ENCODE measurements around the gene RNF4.
"Not testable (repeated sequence)": the region's sequence is repeated elsewhere in the genome, so short reads cannot be mapped to it uniquely, and the experiment has no call there.

RNF4 gene

DNA sequence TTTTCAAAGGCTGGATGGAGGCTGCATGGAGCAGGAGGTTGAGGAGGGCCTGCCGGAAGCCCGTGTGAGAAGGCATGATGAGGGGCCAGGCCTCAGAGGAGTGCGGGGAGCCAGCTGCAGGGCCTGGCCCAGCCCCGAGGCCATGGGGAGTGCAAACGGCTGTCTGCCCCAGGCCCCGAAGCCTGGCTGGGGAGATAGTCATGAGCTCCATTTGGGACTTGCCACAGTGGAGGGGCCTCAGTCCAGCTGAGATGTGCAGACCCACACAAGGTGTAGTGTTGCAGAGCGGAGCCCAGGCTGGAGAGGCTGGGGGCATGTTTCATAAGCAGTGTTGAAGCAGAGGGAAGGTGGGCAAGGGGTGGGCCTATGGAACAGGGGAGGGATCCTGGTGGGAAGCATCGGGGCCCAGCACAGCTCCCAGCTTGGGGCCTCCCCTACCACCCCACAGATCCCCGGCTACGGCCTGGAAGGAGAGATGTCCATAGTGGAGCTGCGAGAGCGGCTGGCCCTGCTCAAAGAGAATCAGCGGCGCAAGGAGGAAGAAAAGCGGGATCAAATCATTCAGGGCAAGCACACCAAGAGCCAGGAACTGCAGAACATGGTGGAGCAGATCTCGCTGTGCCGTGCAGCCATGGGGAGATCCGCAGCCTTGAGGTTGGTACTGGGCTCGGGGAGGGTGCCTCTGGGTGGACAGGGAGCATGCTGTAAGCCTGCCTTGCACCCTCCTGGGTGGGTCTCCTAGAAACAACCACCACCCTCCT lies 9.1 kb upstream of the RNF4 start:
- DNase-seq = no peak

DNA sequence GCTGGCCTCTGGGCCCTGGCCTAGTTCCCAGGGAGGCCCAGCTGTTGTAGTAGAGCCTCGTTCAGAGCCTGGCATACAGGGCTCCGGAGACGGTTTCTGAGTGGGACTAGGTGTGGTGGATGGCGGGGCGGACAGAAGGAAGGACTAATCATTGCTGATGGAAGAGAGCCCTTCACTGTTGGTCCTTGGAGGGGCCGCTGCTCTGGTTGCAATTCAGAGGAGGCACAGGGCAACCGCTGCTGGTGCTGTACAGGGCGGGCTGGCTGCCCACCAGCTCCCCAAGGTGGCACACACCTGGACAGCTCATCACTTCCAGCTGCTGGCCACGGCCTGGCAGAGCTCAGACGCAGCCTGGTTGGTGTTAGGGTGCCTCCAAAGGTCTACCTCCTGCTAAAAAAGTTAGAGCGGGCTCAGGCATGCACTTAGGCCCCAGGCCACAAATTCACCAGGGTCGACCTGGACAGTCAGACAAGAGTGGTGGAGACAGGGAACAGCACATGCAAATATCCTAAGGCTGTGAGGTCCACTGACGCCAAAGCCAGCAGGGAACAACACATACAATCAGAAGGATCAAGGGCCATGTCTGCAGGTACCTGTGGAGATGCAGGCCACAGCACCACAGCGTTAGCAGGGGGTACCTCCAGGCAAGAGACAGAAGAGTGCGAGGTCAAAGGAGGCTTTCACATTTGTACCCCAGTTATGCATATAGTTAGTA lies 7.5 kb upstream of the RNF4 start:
- DNase-seq = no peak

DNA sequence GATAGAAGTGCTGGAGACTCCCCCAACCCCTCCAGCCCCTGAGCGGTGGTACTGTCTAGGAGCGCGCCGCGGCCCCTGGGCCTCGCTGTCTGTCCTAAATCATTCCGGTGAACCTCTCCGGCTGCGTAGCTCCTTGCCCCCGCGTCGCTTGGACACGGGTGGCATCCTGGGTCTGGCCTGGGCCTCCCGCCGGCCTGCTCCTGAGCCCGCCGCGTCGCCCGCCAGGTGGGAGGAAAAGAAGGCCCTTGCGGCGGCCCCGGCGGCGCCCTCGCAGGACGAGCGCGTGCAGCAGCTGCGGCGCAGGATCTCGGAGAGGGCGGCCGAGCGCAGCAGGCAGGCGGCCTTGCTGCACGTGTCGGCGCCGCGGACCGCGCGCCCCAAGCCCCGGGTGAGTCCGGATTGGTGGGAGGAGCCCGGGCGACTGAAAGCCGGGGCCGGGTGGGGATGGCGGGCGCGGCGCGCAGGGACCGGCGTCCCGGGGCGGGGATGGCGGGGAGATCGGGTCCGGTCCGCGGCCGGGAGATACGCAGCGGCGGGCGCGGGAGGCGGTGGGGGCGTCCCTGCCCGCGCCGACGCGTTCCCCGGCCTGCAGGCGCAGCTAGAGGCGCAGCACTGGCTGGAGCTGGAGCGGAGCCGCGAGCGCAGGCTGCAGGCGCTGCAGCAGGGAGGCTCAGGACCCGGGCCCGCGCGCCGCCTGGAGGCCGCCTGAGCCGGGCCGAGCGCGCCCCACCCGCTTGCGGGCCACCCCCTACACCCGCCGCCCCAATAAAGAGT lies 6.5 kb upstream of the RNF4 start:
- peak; percentile 83 for DNase-seq

DNA sequence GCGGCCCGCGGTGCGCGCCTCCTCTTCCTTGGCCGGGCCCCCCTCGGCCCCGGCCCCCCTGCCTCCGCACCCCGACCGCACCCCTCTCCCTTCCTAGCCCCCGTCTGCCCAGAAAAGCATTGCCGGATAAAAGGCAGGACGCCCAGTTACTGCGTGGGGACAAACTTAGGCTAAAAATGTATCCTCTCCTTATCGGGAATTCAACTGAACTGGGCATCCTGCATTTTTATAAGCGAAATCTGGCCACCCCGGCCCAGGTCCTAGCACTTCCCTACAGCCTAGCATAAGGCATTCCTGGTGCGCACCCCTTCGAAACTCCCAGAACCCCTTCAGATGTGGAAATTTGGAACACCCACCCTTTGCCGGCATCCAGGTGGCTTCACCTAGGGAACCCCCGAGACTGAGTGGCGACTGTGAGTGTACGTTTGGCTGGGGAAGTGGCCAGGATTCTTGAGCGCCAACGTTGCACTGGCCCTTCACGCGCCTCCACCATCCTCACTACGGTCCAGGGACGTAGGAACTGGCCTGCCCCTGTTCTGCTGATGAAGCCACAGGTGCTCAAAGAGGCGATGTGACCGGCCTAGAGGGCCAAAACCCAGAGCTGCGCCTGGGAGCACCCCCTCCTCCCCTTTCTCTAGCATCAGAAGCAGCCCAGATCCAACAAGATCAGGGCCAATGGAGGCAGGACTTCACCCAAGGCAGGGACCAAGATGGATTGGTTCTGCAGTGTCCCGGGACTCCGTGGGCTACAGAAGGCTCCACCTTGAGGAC lies 5.7 kb upstream of the RNF4 start:
- DNase-seq = no peak

DNA sequence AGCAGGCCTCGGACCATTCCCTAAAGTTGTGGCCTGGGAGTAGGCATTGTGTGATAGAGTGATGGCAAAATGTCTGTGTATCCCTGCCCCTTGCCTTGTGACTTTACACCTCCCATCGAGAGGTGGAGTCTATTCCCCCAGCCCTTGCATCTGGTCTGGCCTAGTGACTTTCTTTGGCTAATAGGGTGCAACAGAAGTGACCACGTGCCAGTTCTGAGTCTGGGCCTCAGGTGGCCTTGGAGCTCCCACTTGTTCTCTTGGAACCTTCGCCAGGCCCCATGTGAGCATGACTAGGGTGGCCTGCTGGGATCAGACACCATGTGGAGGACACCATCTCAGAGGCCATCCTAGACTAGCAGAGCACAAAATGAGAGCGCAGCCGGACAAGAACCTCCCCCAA lies 3.9 kb upstream of the RNF4 start:
- no peak for DNase-seq

DNA sequence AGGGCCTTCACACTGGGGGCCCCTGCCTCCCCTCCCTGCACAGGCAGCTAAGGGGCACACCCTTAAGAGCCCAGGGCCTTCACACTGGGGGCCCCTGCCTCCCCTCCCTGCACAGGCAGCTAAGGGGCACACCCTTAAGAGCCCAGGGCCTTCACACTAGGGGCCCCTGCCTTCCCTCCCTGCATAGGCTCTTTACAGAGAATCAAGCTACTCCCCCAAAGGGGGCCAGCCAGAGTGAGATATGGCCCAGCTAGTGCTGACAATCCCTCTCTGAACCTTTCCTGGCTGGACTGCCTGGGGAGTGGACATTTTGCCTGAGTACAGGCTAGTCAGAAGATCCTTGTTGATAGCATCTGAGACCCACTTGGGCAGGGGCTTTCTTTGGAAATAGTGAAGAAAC lies 3.4 kb upstream of the RNF4 start:
- not testable (repeated sequence) for DNase-seq

DNA sequence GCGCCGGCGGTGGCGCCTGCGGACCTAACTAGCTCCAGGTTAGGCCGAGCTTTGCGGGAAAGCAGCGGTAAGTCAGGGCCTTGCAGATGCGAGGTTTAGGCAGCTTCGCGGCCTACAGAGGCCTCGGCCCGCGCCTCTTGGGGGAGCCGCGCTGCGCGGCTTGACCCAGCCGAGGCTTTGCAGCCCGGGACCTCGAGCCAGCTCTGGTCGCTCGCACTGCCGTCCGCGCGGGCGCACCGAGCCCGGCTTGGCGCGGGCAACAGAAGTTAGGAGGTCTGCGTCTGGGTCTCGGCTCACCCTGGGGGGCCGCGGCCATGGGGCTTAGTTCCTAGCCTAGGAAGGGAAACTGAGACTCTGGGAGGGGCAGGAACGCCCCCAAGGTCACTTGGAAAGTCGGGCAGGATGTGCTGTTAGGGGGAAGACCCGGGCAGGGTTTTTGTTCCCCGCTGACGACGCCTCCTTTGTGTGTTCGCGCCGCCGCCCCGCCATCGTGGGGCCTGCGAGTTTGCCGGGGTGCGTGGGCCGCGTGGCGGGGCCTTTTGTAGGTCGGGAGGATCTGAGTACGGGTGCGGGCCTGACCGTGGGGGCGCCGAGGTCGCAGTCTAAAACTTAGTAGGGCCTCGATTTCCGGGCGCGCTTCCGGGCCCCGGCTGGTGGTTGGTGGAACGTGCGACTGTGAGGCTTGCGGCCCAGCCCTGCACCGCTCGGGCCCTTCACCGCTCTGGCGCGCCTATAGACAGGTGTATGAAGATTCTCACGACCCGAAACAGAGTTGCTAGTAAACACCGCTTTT lies 482 bp downstream of the RNF4 start:
- peak; percentile 51 for DNase-seq

DNA sequence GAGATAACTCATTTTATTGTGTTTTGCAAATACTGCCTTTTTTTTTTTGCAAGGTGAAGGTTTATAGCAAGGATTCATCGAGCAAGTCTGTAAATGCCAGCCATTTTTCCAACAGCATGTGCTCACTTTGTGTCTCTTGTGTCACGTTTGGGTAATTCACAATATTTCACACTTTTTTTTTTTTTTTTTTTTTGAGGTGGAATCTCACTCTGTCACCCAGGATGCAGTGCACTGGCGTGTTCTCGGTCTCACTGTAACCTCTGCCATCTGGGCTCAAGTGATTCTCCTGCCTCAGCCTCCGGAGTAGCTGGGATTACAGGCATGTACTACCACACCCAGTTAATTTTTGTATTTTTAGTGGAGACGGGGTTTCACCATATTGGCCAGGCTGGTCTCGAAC lies 1.9 kb downstream of the RNF4 start:
- no peak for DNase-seq

DNA sequence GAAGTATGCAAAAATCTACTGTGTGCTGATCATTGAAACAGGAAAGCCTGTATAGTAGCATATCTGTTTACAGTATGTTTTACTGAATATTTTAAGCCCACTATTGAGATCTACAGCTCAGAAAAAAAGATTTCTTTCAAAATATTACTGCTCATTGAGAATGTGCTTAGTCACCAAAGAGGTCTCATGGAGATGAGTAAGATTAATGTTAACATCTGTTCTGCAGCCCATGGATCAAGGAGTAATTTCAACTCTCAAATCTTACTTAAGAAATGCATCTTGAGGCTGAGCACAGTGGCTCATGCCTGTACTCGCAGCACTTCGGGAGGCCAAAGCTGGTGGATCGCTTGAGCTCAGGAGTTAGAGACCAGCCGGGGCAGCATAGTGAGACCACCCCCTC lies 3.3 kb downstream of the RNF4 start:
- DNase-seq = no peak

DNA sequence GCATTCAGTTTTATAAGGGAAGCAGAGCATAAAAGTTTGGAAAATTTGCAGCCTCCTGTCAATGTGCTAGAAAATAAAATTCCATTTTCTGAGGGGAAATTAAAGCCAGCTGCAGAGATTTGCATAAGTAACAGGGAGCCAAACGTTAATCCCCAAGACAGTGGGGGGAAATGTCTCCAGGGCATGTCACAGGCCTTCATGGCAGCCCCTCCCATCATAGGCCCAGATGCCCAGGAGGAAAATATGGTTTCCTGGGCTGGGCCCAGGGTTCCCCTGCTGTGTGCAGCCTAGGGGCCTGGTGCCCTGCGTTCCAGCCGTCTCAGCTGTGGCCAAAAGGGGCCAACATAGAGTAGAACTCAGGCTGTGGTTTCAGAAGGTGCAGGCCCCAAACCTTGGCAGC lies 9.3 kb downstream of the RNF4 start:
- no peak for DNase-seq

DNA sequence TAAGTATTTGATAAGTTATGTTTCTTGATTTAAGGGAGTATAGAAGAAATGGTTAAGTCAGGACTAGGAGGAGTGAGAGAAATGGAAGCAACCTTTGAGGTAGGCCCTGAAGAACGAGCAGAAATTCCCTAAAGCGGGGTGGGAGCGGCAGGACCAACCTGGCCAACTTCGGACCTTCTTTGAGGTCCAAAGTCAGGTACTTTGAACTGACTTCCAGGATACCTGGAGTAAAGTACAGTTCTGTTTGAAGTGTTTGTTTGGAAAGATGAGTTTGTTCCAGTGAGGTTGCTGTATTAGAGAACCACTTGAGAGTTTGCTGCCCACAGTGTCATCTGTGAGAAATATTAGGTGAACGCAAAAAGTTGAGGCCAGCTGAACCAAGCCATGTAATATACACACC lies 11.7 kb downstream of the RNF4 start:
- DNase-seq = no peak

DNA sequence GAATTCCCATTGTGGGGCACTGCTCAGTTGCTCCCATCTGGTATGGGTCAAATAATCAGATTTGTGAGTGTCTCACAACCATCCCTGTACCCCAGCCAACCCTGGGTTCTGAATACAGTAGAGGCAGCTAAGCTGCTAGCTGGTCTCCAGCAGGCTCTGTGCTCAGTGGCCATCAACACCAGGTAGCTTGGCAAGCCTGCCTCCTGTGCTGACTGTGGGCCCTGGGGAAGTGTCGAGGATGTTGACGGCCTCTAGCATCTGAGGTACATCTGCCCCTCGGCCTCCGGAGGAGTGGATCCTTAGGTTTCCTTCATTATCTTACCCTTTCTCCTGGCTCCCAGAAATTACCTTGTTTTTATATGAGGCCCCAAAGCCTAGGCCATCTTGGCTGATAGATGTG lies 13.3 kb downstream of the RNF4 start:
- no peak for DNase-seq

DNA sequence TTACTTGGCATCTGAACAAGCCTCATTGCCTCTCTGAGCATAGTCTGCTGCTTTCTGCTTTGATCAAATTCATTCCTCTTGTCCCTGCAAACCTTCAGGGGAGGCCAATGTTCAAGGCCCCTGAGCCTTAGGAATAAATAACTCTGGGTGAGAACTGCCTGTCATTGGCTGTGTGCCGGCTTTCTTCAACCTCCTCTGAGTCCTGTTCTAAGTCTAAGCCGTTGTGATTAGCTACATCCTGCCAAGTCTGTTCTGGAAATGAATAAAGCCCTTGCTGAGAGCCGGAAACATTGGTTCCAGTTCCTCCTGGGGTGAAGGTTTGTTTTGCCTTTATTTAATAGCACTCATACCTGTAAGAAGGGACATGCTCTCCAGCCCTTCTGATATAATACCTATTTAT lies 13.8 kb downstream of the RNF4 start:
- DNase-seq = peak; percentile 42

DNA sequence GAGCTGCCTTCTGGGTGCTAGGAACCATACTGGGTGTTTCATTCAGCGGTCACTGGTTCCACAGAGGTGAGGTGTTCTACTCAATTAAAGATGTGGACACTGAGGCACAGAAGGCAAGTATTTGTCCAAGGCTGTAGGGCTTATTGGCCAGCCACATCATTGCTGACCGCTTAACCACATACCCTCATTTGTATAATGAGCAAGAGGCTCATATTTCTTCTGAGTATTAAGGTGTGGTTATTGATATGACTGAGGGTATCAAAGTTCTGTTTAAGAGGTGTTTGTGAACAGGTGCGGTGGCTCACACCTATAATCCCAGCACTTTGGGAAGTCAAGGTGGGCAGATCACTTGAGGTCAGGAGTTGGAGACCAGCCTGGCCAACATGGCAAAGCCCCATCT lies 14.3 kb downstream of the RNF4 start:
- DNase-seq = no peak

DNA sequence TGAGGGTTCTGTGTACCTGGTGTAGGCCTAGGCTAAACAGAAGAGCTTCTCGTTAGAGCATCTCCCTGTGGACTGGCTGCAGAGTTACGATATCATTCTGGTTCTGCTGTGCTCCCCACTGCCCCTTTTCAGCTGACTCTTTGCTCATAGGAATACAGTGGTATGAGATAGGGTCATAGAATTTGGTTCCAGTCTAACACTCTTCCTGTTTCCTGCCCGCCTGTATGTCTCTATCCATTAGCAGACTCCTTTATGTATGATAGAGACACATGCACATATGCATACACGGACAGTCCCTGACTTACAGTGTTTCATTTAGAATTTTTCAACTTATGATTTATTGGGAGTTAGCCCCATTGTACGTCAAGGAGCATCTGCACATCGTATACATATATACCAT lies 15.3 kb downstream of the RNF4 start:
- no peak for DNase-seq

DNA sequence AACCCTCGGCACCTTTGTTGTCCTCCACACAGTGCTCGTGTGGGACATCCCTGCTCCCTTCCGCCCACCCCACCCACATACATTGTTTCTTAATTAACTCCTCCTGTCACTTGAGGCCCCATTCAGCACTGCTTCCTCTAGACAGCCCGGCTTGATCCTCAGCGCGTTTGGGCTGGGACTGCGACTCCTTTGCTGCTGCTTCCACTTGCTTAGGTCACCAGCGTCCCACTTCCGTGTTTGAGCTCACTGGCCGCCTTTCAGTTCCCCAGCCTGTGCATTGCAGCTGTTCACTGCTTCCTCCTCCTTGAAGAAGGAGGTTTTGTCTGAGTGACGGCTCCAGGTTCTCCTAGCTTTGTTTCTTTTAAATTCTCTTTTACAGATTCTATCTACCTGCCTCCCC lies 16.1 kb downstream of the RNF4 start:
- DNase-seq = peak; percentile 85

DNA sequence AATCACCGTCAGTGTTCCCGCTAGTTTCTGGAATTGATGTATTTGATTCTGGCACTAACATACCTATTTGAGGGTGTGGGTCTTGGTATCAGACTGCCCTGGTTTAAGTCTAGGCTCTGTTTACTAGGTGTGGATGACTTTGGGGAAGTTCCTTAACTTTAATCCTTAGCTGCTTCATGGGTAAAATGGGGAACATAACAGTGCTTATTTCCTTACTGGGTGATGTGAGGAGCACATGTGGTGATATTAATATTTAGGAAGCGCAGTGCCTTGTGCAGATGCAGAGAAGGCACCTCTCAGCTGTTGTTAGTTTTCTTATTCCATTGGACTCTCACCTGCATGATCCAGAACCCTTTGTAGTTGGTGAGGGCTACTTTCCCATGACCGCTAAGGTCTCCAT lies 17.1 kb downstream of the RNF4 start:
- DNase-seq = no peak

DNA sequence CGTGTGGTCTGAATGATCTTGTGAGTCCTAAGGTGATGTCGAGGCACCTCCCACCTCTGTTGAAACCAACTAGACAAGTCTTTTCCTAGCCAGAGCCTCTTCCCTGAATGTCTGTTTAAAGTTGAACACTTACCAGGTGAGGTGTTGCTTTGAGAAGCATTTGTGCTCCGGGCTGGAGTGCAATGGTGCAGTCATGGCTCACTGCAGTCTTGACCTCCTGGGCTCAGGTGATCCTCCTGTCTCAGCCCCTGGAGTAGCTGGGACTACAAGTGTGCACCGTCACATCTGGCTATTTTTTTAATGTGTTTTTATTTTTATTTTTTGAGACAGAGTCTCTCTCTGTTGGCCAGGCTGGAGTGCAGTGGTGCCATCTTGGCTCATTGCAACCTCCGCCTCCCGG lies 18.1 kb downstream of the RNF4 start:
- no peak for DNase-seq

DNA sequence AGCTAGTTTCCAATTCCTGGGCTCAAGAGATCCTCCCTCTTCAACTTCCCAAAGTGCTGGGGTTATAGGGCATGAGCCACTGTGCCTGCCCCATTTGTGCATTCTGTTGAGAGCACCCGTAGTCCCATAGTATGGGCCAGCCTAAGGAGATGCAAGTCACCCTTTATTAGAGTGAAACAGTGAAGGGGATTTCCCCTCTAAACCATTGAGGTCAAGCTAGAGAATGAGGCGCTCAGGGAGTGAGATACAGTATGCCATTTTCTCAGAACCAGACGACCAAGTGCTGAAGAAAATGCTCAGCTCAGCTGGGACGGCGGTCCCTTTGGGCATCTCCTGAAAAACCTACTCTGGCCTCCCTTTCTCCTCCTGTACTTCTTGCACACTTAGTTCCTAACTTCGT lies 18.7 kb downstream of the RNF4 start:
- DNase-seq = no peak

DNA sequence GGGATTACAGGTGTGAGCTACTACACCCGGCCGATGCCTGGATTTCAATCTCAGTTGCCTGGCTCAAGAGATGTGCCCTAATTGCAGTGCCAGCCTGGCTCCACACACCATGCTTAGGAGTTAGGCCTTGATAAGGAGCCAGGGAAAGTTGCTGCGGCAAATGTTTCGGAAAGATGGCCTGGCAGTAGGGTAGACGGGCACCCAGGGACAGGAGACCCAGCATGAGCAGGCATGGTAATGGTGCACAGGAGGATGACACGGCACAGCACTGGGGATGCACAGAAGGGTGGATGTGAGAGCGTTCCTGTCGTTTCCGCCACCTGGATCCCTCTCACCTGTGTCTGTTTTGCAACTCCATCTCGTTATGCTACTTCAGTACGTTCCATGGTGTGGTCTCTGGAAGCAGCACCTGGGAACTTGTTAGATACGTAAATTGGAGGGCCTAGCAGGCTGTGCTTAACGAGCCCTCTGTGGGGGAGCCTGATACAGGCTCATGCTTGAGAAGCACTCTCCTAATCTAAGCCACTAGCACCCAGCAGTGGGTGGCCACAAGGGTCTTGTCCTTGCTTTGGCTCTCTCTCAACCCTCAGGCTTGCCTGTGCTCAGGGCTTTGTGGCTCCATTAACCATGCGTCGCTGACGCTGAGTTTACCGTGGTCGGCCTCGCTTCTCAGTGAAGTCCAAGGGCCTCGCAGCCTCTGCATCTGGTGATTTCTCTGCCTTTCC lies 20.3 kb downstream of the RNF4 start:
- DNase-seq = no peak

DNA sequence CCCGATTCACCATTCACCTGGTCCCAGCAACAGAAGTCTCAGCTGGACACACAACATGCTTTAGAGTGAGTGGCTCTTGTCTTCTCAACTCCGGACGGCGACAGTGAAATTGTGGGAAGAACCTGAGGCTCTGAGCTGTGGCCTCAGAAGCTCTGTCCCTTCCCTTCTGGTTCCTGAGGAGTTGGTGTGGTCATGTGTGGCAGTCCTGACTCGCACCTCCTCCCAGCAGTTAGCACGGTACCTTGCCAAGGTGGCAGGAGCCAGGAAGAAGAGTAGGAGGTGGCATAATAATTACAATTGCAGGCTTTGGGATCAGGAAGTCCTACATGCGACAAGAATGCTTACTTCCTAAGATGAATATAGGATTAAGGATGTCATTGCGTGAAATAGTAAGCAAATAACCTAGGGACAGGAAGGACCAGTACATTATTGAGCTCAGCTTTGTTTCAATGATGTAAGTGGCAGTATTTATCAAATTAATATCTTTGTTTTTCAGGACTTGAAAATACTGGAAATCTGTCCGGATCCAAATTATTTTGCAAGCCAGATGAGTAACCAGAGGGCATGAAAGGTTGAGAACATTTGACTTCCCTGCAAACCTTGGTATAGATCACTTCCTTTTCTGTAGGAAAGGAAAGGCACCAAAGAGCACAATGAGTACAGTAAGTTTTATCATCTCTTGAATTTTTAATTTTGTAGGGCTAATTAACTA lies 21.1 kb downstream of the RNF4 start:
- no peak for DNase-seq

All from femur (tissue), 1 donor.